B cell (primary cell): ENCODE measurements around the gene SYNJ2. TPM values are rescaled to one million over a fixed set of nuclear protein-coding genes. Genes with fewer than 3 reads are reported as not detected.

Experiments
- ATAC-seq: fragments of 200-7000 bp; cut with Tn5 transposase; one replicate; pipeline ENCODE4 v1.10.0; 2021; ENCODE audit warnings: low read depth, mild to moderate bottlenecking, moderate number of reproducible peaks, moderate library complexity
- CTCF ChIA-PET: fragments of 350-600 bp; sonication (Branson Sonifier 250); formaldehyde crosslinking; loops from one replicate; lab custom pipeline; 2021; ENCODE audit warnings: antibody characterized with exemption, inconsistent platforms; lab: Charles Lee
- POLR2A ChIA-PET: fragments of 350-600 bp; sonication (Branson Sonifier 250); formaldehyde crosslinking; loops from one replicate; lab custom pipeline; 2021; ENCODE audit warnings: antibody characterized with exemption; lab: Charles Lee
- DNase-seq: peaks from one replicate; pipeline ENCODE4 v3.0.0; 2013
- H2AFZ ChIP-seq: 2 replicates; pipeline ENCODE4 v1.6.1; 2012; ENCODE audit warnings: mild to moderate bottlenecking, low read depth, low read length; ENCODE audit not compliant: insufficient read depth, poor library complexity, severe bottlenecking
- H3K27ac ChIP-seq, 2 donors: 1 replicate in 1 of 2; 2 replicates in 1 of 2; pipeline ENCODE4 v1.5.1; 2012 to 2013; ENCODE audit warnings: low read length in 2 of 2, mild to moderate bottlenecking in 2 of 2, moderate library complexity in 1 of 2
- H3K27me3 ChIP-seq, 4 experiments: fragments of 200-600 bp in 1 of 4; sonication (generic) in 1 of 4; replicated peaks in 1 of 4; 1 replicate in 2 of 4; 2 replicates in 2 of 4; pipeline versions ENCODE4 v1.6.1 to v1.7.0; 2013 to 2016; ENCODE audit warnings: low read length in 3 of 4, mild to moderate bottlenecking in 2 of 4, mixed read lengths in 1 of 4, moderate library complexity in 1 of 4; ENCODE audit not compliant: insufficient read depth in 4 of 4, control insufficient read depth in 3 of 4; ENCODE audit errors: control extremely low read depth in 1 of 4
- H3K36me3 ChIP-seq, 2 experiments: replicated peaks in 1 of 2; 1 replicate in 1 of 2; 2 replicates in 1 of 2; pipeline versions ENCODE4 v1.6.1 to v1.7.1; 2013; ENCODE audit warnings: low read length in 1 of 2; ENCODE audit not compliant: insufficient read depth in 2 of 2, control insufficient read depth in 1 of 2; ENCODE audit errors: control extremely low read depth in 1 of 2, extremely low read depth in 1 of 2
- H3K4me1 ChIP-seq, 2 donors: fragments of 200-600 bp in 1 of 2; sonication (generic) in 1 of 2; 1 replicate in 1 of 2; 2 replicates in 1 of 2; pipeline versions ENCODE4 v1.5.1 to v1.6.1; 2013 to 2017; ENCODE audit warnings: low read length in 2 of 2; ENCODE audit not compliant: control insufficient read depth in 2 of 2, insufficient read depth in 2 of 2
- H3K4me2 ChIP-seq: replicated peaks from 2 replicates; pipeline ENCODE3; 2012; ENCODE audit warnings: mild to moderate bottlenecking, low read depth, low read length; ENCODE audit not compliant: poor library complexity, severe bottlenecking
- H3K4me3 ChIP-seq, 5 experiments: fragments of 200-600 bp in 1 of 5; sonication (generic) in 1 of 5; 1 replicate in 3 of 5; 2 replicates in 2 of 5; pipeline versions ENCODE4 v1.5.1 to v1.7.0; 2011 to 2016; ENCODE audit warnings: low read length in 4 of 5, mild to moderate bottlenecking in 4 of 5, low read depth in 2 of 5, control low read depth in 1 of 5, moderate library complexity in 1 of 5; ENCODE audit not compliant: insufficient read depth in 1 of 5; ENCODE audit errors: control extremely low read depth in 1 of 5, extremely low read depth in 1 of 5
- H3K79me2 ChIP-seq: fragments of 200-600 bp; sonication (generic); one replicate; pipeline ENCODE4 v1.6.0; 2016; ENCODE audit warnings: low read length; ENCODE audit not compliant: control insufficient read depth, insufficient read depth
- H3K9ac ChIP-seq: fragments of 200-600 bp; sonication (generic); 2 replicates; pipeline ENCODE4 v1.6.1; 2017; ENCODE audit warnings: mild to moderate bottlenecking, low read length, moderate library complexity
- H3K9me3 ChIP-seq, 3 donors: one replicate each; pipeline versions ENCODE4 v1.6.1 to v1.7.1; 2013; ENCODE audit warnings: low read length in 2 of 3; ENCODE audit not compliant: control insufficient read depth in 2 of 3, insufficient read depth in 1 of 3; ENCODE audit errors: control extremely low read depth in 1 of 3
- H4K20me1 ChIP-seq: 2 replicates; pipeline ENCODE4 v1.6.0; 2012; ENCODE audit warnings: mild to moderate bottlenecking, low read length; ENCODE audit not compliant: insufficient read depth, control insufficient read depth, poor library complexity, severe bottlenecking
- H3K27ac Mint-ChIP-seq: one replicate; pipeline ENCODE4 v1.8.0; 2021; ENCODE audit warnings: mixed read lengths
- H3K27me3 Mint-ChIP-seq: one replicate; pipeline ENCODE4 v1.8.0; 2021; ENCODE audit warnings: mixed read lengths
- H3K4me1 Mint-ChIP-seq: one replicate; pipeline ENCODE4 v1.8.0; 2021; ENCODE audit warnings: mixed read lengths
- H3K4me3 Mint-ChIP-seq: one replicate; pipeline ENCODE4 v1.8.0; 2021; ENCODE audit warnings: mixed read lengths
- H3K9me3 Mint-ChIP-seq: one replicate; pipeline ENCODE4 v1.8.0; 2022; ENCODE audit warnings: mixed read lengths; ENCODE audit not compliant: insufficient read depth
- EZH2 ChIP-seq: IDR thresholded peaks from 2 replicates; pipeline ENCODE4 v1.6.1; 2012; ENCODE audit warnings: borderline replicate concordance, low read depth, mild to moderate bottlenecking, moderate library complexity, low read length; ENCODE audit not compliant: insufficient read depth, poor library complexity, severe bottlenecking
- WGBS: methylation state at CpG from one replicate; pipeline ENCODE4 v1.1.5; 2013; ENCODE audit warnings: missing lambda C conversion rate; ENCODE audit not compliant: insufficient coverage; 5-methylcytosine and 5-hydroxymethylcytosine counted together
- intact Hi-C: fragments of 100-400 bp; cut with micrococcal nuclease; formaldehyde crosslinking; loops from one replicate; pipeline ENCODE4 v1.10.0; 2022
- polyA plus RNA-seq: library from polyadenylated mRNA; depleted of rRNA; stranded (reverse); fragments of >200 nt; gene quantifications from 2 replicates; pipeline ENCODE4 v1.2.3, GENCODE V29; 2012
- total RNA-seq, 2 donors: library from RNA; stranded (reverse); fragments of 120-200 nt in 1 of 2; gene quantifications; 1 replicate in 1 of 2; 2 replicates in 1 of 2; pipeline versions ENCODE4 v1.2.3 to v1.2.4, GENCODE V29; 2013 to 2022
- TF ChIP-seq, protein P1 (sequence below): fragments of 200-600 bp; IDR thresholded peaks from one replicate; pipeline ENCODE4 v1.8.0; 2022; ENCODE audit warnings: antibody characterized with exemption, mild to moderate bottlenecking

SYNJ2 gene
- total and polyA plus RNA-seq, 2 donors (not counting 1 experiment from before 2014, with no cell fraction given): 5.2 to 11.4 TPM

DNA sequence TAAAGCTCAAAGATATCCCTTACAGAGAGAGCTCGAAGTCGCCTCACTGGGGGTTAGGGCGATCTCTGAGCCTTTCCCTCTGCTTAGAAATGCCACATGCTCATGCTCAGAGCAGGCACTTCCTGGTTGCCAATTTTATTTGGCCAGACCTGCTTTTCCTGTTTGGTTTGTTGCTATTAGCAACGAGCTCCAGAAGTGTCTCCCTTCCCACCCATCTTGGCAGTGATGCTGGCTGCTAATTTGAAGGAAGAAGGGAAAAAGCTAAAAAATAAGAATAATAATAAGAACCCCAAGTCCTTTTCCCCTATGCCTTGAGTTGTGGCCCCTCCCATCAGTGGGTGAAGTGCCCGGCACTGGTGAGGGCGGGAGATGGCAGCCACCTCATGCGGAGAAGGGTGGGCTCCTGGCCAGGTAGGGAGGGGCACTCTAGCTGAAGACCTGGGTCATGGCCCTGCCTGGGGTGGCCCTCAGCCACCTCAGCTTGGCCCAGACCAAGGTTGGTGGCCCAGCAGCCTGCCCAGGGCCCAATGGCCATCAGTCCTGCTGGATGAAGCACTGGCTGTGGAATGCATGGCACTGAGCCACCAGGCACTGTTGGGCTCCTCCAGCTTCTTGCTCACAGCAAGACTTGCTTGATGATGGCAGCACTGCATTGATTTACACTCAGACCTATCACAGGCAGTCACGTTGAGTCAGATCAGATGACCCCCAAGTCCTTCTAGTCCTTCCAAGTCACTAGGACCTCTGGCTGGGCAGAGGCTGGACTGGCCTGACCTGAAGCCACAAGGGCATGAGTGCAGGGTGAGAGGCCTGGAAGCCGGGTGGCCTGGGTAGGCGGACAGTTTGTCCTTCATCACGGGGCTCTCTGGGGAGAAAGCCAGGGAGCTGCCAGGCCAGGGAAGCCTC is 79.0 kb downstream of the SYNJ2 start:
- H2AFZ ChIP-seq: no peak overlapping the region
- Mint-ChIP-seq H3K9me3 (no peaks in the 10 kb centered on the region), H3K27ac (no peak overlapping the region), H3K27me3 (no peaks in the 10 kb centered on the region), H3K4me3 (no peak overlapping the region), H3K4me1 (peaks cover 9% of the 10 kb centered on the region)
- no peaks in the 10 kb centered on the region for H3K4me1 ChIP-seq
- H3K79me2 ChIP-seq: no peaks in the 10 kb centered on the region
- intact Hi-C loops: no loop called here
- ATAC-seq: no peak
- TF ChIP-seq EZH2: no peak
- TF ChIP-seq, protein P1, sequence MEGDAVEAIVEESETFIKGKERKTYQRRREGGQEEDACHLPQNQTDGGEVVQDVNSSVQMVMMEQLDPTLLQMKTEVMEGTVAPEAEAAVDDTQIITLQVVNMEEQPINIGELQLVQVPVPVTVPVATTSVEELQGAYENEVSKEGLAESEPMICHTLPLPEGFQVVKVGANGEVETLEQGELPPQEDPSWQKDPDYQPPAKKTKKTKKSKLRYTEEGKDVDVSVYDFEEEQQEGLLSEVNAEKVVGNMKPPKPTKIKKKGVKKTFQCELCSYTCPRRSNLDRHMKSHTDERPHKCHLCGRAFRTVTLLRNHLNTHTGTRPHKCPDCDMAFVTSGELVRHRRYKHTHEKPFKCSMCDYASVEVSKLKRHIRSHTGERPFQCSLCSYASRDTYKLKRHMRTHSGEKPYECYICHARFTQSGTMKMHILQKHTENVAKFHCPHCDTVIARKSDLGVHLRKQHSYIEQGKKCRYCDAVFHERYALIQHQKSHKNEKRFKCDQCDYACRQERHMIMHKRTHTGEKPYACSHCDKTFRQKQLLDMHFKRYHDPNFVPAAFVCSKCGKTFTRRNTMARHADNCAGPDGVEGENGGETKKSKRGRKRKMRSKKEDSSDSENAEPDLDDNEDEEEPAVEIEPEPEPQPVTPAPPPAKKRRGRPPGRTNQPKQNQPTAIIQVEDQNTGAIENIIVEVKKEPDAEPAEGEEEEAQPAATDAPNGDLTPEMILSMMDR: no peak
- POLR2A ChIA-PET: no interaction called here
- H3K27ac ChIP-seq: no peak overlapping the region
- no peak overlapping the region for H3K4me3 ChIP-seq
- no peak overlapping the region for H3K9ac ChIP-seq
- WGBS: 96% methylated on average over 10 of the region's 11 CpGs
- no peak for DNase-seq
- H3K27me3 ChIP-seq: no peaks in the 10 kb centered on the region
- peaks cover 0 to 14% of the 10 kb centered on the region in 2 experiments for H3K36me3 ChIP-seq
- no peaks in the 10 kb centered on the region for H4K20me1 ChIP-seq
- peaks cover 0 to 3% (median 0%) of the 10 kb centered on the region in 3 donors for H3K9me3 ChIP-seq
- no peak overlapping the region for H3K4me2 ChIP-seq
- CTCF ChIA-PET: interaction anchor here (1.0 to 1.9 kb wide), 3 partner anchors 9 to 12 kb away, joined by 3 to 10 read pairs (median 5); no protein-coding TSS in a partner anchor

DNA sequence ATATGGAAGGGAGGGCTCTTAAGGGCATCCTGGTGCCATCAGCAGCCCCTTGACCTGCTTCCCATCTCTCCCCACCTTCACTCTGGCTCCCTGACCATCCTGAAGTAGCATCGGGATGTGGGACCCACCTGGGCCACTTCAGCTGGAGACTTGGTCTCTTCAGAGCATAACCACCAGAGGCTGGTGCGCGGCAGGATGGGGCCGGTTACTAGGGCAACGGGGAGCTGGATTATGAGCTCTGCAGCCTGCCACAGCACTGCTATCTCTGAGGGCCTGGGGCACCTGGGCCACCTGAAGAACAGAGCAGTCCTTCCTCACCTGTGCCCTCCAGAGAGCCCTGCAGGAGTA is 79.7 kb downstream of the SYNJ2 start:
- intact Hi-C loops: no loop called here
- Histone ChIP-seq H3K4me2 (no peak overlapping the region), H3K4me1 (no peaks in the 10 kb centered on the region), H3K27me3 (no peaks in the 10 kb centered on the region), H4K20me1 (no peaks in the 10 kb centered on the region), H3K9me3 (peaks cover 0 to 3% (median 0%) of the 10 kb centered on the region in 3 donors), H3K36me3 (peaks cover 0 to 17% of the 10 kb centered on the region in 2 experiments), H2AFZ (no peak overlapping the region), H3K9ac (no peak overlapping the region), H3K27ac (no peak overlapping the region), H3K79me2 (no peaks in the 10 kb centered on the region), H3K4me3 (no peak overlapping the region)
- no peak overlapping the region for H3K27ac Mint-ChIP-seq
- ATAC-seq (no peak), DNase-seq (no peak)
- ChIA-PET POLR2A (no interaction called here), CTCF (interaction anchor here (1.1 to 1.9 kb wide), 2 partner anchors 8 to 11 kb away, joined by 3 to 5 read pairs; no protein-coding TSS in a partner anchor)
- H3K4me1 Mint-ChIP-seq: peaks cover 4% of the 10 kb centered on the region
- H3K4me3 Mint-ChIP-seq: no peak overlapping the region
- no peaks in the 10 kb centered on the region for H3K9me3 Mint-ChIP-seq
- 95% methylated on average over 5 of the region's 5 CpGs for WGBS
- H3K27me3 Mint-ChIP-seq: no peaks in the 10 kb centered on the region
- TF ChIP-seq, protein P1: no peak
- no peak for TF ChIP-seq EZH2
